ENCODE results near the gene PTCSC3. TPM values are rescaled to one million over a fixed set of nuclear protein-coding genes. Genes with fewer than 3 reads are reported as not detected.
"Not testable (repeated sequence)": the region's sequence is repeated elsewhere in the genome, so short reads cannot be mapped to it uniquely, and the experiment has no call there.

Gene PTCSC3
- total RNA-seq, 1 donor from 2014 or later = not detected

DNA sequence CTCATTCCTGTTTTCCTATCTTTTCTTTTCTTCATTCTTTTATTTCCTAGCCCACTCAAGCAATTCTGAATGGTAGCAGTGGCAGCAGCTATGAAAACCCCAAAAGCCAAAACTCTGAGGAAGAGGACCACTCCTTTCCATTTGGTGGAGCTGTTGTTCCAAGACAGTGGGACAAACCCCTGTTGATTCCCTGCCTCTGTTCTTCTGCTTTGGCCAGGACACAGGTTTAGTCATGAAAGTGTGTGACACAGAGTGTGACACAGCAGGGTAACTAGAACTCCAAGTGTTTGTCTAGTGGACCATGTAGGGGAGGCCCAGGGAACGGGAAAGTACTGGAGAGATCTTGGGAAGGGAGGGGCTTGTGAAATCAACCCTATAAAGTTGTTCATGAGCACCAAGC is 71.1 kb downstream of the PTCSC3 start:
- Mint-ChIP-seq H3K4me1 (ENCODE audit: low read depth, unreplicated experiment) (no peaks in the 10 kb centered on the region), H3K36me3 (ENCODE audit: low read depth, unreplicated experiment) (no peaks in the 10 kb centered on the region), H3K27ac (ENCODE audit: unreplicated experiment) (no peak overlapping the region), H3K4me3 (ENCODE audit: unreplicated experiment) (no peak overlapping the region), H3K9me3 (ENCODE audit: unreplicated experiment) (no peaks in the 10 kb centered on the region), H3K27me3 (ENCODE audit: low read depth, unreplicated experiment) (peaks cover 11% of the 10 kb centered on the region)
- no peak for FAIRE-seq
- Histone ChIP-seq H3K4me2 (ENCODE audit: low read length) (no peak overlapping the region), H3K36me3 (ENCODE audit: insufficient read depth, low read length) (no peaks in the 10 kb centered on the region), H3K9me3 (ENCODE audit: insufficient read depth, low read depth, low read length) (no peaks in the 10 kb centered on the region), H3K4me1 (ENCODE audit: insufficient read depth, low read length) (no peaks in the 10 kb centered on the region), H3K79me2 (ENCODE audit: insufficient read depth, low read length) (no peaks in the 10 kb centered on the region), H2AFZ (ENCODE audit: low read depth, low read length) (no peak overlapping the region), H3K9ac (ENCODE audit: low read length) (no peak overlapping the region), H3K27me3 (ENCODE audit: insufficient read depth, low read length) (no peaks in the 10 kb centered on the region), H3K4me3 (ENCODE audit: insufficient read depth, low read depth, low read length) (no peak overlapping the region), H3K27ac (ENCODE audit: low read depth, low read length) (no peak overlapping the region), H4K20me1 (ENCODE audit: insufficient read depth, low read length) (no peaks in the 10 kb centered on the region)
- no peak for DNase-seq (ENCODE audit: low read depth)
- TF ChIP-seq EZH2 (IDR thresholded peaks at IDR 0.05; ENCODE audit: insufficient read depth, low read length) (no peak), CTCF (IDR thresholded peaks at IDR 0.05; ENCODE audit: insufficient read depth, low read depth, low read length) (no peak)

DNA sequence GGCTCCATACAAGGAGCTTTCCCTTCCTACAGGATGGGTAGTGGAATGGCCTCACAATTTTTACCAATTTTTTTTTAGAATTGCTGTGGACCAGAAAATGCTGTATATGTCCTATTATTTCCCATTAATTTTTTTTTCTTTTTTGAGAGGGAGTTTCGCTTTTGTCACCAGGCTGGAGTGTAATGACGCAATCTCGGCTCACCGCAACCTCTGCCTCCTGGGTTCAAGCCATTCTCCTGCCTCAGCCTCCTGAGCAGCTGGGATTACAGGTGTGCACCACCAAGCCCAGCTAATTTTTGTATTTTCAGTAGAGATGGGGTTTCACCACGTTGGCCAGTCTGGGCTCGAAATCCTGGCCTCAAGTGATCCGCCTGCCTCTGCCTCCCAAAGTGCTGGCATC is 72.3 kb downstream of the PTCSC3 start:
- not testable (repeated sequence) for DNase-seq (ENCODE audit: low read depth); FAIRE-seq
- peaks cover 11% of the 10 kb centered on the region for H3K27me3 Mint-ChIP-seq (ENCODE audit: low read depth, unreplicated experiment)

DNA sequence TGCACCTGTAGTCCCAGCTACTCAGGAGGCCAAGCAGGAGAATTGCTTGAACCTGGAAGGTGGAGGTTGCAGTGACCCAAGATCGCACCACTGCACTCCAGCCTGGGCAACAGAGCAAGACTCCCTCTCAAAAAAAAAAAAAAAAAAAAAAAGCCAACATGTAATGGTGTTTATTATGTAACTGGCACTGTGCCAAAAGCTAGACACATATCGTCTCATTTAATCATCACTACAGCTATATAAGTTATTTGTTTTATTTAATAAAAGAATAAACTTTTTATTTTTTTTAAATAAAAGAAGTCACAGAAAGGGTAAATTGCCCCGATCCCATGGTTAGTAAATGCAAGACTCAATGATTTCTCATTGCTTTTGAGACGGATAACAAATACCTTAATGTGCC is 76.9 kb downstream of the PTCSC3 start:
- no peak overlapping the region for H3K4me3 Mint-ChIP-seq (ENCODE audit: unreplicated experiment)
- Histone ChIP-seq H3K9me3 (ENCODE audit: insufficient read depth, low read depth, low read length) (no peaks in the 10 kb centered on the region), H3K36me3 (ENCODE audit: insufficient read depth, low read length) (no peaks in the 10 kb centered on the region), H3K4me2 (ENCODE audit: low read length) (no peak overlapping the region), H3K27me3 (ENCODE audit: insufficient read depth, low read length) (no peaks in the 10 kb centered on the region), H3K9ac (ENCODE audit: low read length) (no peak overlapping the region), H3K4me1 (ENCODE audit: insufficient read depth, low read length) (no peaks in the 10 kb centered on the region), H3K4me3 (ENCODE audit: insufficient read depth, low read depth, low read length) (no peak overlapping the region), H4K20me1 (ENCODE audit: insufficient read depth, low read length) (no peaks in the 10 kb centered on the region), H2AFZ (ENCODE audit: low read depth, low read length) (no peak overlapping the region), H3K79me2 (ENCODE audit: insufficient read depth, low read length) (no peaks in the 10 kb centered on the region), H3K27ac (ENCODE audit: low read depth, low read length) (no peak overlapping the region)
- DNase-seq (ENCODE audit: low read depth) (no peak), FAIRE-seq (no peak)
- peaks cover 6% of the 10 kb centered on the region for H3K27me3 Mint-ChIP-seq (ENCODE audit: low read depth, unreplicated experiment)
- no peak overlapping the region for H3K27ac Mint-ChIP-seq (ENCODE audit: unreplicated experiment)
- TF ChIP-seq CTCF (IDR thresholded peaks at IDR 0.05; ENCODE audit: insufficient read depth, low read depth, low read length) (no peak), EZH2 (IDR thresholded peaks at IDR 0.05; ENCODE audit: insufficient read depth, low read length) (no peak)
- H3K36me3 Mint-ChIP-seq (ENCODE audit: low read depth, unreplicated experiment) = peaks cover 2% of the 10 kb centered on the region
- H3K9me3 Mint-ChIP-seq (ENCODE audit: unreplicated experiment) = no peaks in the 10 kb centered on the region
- H3K4me1 Mint-ChIP-seq (ENCODE audit: low read depth, unreplicated experiment) = no peaks in the 10 kb centered on the region

More for the DNA sequence above, 72.3 kb downstream of the PTCSC3 start:
- not testable (repeated sequence) for H3K36me3 Mint-ChIP-seq (ENCODE audit: low read depth, unreplicated experiment); H3K4me3 ChIP-seq (ENCODE audit: insufficient read depth, low read depth, low read length); H3K9me3 Mint-ChIP-seq (ENCODE audit: unreplicated experiment); H3K4me1 Mint-ChIP-seq (ENCODE audit: low read depth, unreplicated experiment); H3K27me3 ChIP-seq (ENCODE audit: insufficient read depth, low read length); H3K4me2 ChIP-seq (ENCODE audit: low read length); H2AFZ ChIP-seq (ENCODE audit: low read depth, low read length); H3K36me3 ChIP-seq (ENCODE audit: insufficient read depth, low read length); H3K9ac ChIP-seq (ENCODE audit: low read length); H3K79me2 ChIP-seq (ENCODE audit: insufficient read depth, low read length); H4K20me1 ChIP-seq (ENCODE audit: insufficient read depth, low read length); H3K9me3 ChIP-seq (ENCODE audit: insufficient read depth, low read depth, low read length); H3K4me1 ChIP-seq (ENCODE audit: insufficient read depth, low read length); H3K27ac Mint-ChIP-seq (ENCODE audit: unreplicated experiment); H3K27ac ChIP-seq (ENCODE audit: low read depth, low read length); H3K4me3 Mint-ChIP-seq (ENCODE audit: unreplicated experiment)

Data from astrocyte (in vitro differentiated cells and primary cell).